ENCODE measurements around the gene ELK4. TPM values are rescaled to one million over a fixed set of nuclear protein-coding genes. Genes with fewer than 3 reads are reported as not detected.

ELK4 gene
- total RNA-seq, 4 donors from 2014 or later, result 18.0 to 33.9 (median 28.4) TPM

DNA sequence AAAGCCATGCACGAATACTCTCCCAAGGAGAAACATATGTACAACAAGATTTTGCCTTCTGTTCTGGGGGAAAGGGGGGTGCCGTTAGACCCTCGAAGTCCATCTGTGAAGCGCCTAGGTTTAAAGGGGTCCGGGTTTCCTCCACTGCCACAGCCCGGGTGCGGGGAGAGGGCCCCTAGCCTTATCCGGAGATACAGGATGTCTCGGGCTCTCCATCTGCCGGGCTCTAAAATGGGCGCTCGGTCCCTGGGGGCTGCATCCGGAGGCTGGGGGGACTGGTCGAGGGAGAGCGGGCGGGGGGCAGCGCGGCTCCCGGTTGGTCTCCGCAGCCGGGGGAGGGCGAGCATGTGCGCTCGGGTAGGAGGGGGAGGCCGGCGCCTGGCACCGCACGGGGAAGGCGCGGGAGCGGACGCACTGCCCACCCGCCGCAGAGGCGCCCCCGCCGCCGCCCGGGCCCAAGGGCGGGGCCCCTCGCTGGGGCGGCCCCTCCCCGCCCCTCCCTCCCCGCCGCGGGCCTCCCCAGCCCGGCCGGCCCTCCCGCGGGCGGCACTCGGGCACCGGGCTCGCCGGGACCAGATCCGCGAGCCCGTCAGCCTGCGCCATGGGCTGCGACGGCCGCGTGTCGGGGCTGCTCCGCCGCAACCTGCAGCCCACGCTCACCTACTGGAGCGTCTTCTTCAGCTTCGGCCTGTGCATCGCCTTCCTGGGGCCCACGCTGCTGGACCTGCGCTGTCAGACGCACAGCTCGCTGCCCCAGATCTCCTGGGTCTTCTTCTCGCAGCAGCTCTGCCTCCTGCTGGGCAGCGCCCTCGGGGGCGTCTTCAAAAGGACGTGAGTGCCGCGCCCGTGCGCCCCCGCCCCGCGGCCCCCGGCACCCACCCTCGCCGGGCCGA lies 63.1 kb downstream of the ELK4 start:
- WGBS, 2 donors, result 10 to 22% methylated on average over 11 to 21 of the region's 90 CpGs
- Histone ChIP-seq H3K9me3 (no peaks in the 10 kb centered on the region), H3K36me3 (no peaks in the 10 kb centered on the region), H3K4me1 (peaks cover 0 to 13% of the 10 kb centered on the region in 2 donors), H3K27me3 (no peaks in the 10 kb centered on the region), H3K4me3 (replicated peaks in 1 of 3) (peak overlapping the region in 1 of 3 donors; percentile 23), H3K27ac (no peak overlapping the region)
- DNase-seq, result peak; percentile 12 to 21
- TF ChIP-seq, protein P1, sequence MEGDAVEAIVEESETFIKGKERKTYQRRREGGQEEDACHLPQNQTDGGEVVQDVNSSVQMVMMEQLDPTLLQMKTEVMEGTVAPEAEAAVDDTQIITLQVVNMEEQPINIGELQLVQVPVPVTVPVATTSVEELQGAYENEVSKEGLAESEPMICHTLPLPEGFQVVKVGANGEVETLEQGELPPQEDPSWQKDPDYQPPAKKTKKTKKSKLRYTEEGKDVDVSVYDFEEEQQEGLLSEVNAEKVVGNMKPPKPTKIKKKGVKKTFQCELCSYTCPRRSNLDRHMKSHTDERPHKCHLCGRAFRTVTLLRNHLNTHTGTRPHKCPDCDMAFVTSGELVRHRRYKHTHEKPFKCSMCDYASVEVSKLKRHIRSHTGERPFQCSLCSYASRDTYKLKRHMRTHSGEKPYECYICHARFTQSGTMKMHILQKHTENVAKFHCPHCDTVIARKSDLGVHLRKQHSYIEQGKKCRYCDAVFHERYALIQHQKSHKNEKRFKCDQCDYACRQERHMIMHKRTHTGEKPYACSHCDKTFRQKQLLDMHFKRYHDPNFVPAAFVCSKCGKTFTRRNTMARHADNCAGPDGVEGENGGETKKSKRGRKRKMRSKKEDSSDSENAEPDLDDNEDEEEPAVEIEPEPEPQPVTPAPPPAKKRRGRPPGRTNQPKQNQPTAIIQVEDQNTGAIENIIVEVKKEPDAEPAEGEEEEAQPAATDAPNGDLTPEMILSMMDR (IDR thresholded peaks at IDR 0.05), result no peak
- TF ChIP-seq POLR2A (IDR thresholded peaks at IDR 0.05), result no peak
- intact Hi-C loops (cut with DNase I), result no loop called here

DNA sequence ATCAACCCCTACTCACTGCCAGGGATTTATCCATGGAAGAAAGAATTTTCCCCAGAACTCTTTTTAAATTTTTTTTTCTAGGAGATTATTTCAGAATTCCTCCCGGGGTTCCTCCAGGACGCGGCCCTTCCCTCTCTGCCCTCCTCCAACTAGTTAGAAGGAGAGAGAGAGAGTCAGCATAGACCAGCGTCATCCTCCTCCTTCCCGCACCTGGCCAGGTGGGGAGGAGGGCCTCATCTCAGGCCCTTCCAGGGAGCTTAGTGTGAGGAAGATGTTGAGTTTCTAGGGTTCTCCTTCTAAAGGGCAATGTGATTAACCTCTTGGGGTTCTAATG lies 63.7 kb downstream of the ELK4 start:
- Histone ChIP-seq H3K27me3 (no peaks in the 10 kb centered on the region), H3K36me3 (no peaks in the 10 kb centered on the region), H3K4me3 (replicated peaks in 1 of 3) (no peak overlapping the region), H3K4me1 (peaks cover 0 to 13% of the 10 kb centered on the region in 2 donors), H3K9me3 (no peaks in the 10 kb centered on the region), H3K27ac (no peak overlapping the region)
- WGBS, 2 donors, result 38 to 52% methylated on average over 5 of the region's 5 CpGs
- intact Hi-C loops (cut with DNase I), result no loop called here
- TF ChIP-seq POLR2A (IDR thresholded peaks at IDR 0.05), result no peak
- TF ChIP-seq, protein P1 (IDR thresholded peaks at IDR 0.05), result no peak
- DNase-seq, result no peak

DNA sequence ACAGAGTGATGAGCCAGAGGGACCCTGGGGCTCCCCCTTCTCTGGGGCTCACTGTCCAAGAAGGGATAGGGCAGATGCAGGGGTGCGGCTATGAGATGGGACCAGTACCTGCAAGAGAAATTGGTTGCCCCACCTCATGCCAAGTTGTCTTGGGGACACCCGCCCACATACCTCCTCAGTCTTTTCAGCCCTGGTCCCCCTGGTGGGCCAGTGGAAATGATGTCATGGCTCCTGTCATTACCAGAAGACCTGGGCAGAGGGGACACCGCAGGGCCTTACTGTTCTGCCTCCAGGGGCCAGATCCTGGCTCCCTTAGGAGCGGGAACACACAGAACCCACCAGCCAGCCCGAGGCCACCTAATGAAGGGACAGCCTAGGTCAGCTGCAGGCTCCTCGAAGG lies 64.1 kb downstream of the ELK4 start:
- DNase-seq, result no peak
- TF ChIP-seq POLR2A (IDR thresholded peaks at IDR 0.05), result no peak
- TF ChIP-seq, protein P1 (IDR thresholded peaks at IDR 0.05), result no peak
- no peak overlapping the region for H3K27ac ChIP-seq
- H3K9me3 ChIP-seq, result no peaks in the 10 kb centered on the region
- H3K4me3 ChIP-seq (replicated peaks in 1 of 3), result no peak overlapping the region
- H3K27me3 ChIP-seq, result no peaks in the 10 kb centered on the region
- no peaks in the 10 kb centered on the region for H3K36me3 ChIP-seq
- H3K4me1 ChIP-seq, result peaks cover 0 to 13% of the 10 kb centered on the region in 2 donors
- intact Hi-C loops (cut with DNase I), result no loop called here
- 85 to 88% methylated on average over 5 to 6 of the region's 6 CpGs for WGBS, 2 donors

DNA sequence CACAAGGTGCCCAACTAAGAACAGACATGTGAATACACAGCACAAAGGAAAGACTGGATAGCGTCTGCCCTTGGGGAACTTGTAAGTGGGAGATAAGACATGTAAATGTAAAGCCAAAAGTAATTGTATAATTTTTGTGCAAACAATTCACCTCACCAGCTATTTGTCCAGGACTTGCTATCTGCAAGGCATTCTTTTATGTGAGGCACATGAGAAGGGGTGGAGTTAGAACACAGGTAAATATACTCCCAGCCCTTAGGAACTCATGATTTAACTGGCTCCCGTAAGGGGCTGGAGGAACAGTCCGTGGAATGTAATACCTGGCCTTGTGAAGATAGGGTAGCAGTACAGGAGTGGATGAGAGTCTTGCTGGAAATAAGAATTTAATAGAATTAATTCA lies 66.0 kb downstream of the ELK4 start:
- DNase-seq, result no peak
- intact Hi-C loops (cut with DNase I), result no loop called here
- Histone ChIP-seq H3K4me3 (replicated peaks in 1 of 3) (no peak overlapping the region), H3K27me3 (no peaks in the 10 kb centered on the region), H3K4me1 (peaks cover 0 to 13% of the 10 kb centered on the region in 2 donors), H3K9me3 (no peaks in the 10 kb centered on the region), H3K36me3 (no peaks in the 10 kb centered on the region), H3K27ac (no peak overlapping the region)
- 79 to 81% methylated on average over 3 of the region's 3 CpGs for WGBS, 2 donors
- no peak for TF ChIP-seq POLR2A (IDR thresholded peaks at IDR 0.05)
- TF ChIP-seq, protein P1 (IDR thresholded peaks at IDR 0.05), result no peak

DNA sequence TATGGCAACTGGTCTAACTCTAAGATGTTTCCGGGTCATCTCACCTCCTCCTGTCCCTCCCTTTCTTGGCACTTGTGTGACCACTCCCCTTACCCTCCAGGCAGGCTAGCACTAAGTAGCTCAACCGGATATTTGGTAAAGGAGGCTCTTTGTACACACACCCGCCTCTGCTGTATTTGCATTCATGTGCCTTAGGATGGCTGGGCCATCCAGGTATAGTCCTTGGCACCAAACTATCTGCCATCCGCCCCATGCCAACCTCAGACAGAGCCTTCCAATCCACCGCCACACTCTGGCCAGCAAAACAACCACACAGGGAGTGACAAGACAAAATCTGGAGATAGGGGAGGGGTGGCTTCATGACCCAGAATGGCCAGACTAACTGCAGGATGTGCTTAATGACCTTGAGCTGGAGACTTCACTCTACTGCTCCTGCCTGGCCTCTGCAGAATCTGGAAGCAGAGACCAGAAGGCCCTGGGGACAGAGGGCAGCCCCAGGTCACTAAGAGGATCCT lies 67.8 kb downstream of the ELK4 start:
- no peaks in the 10 kb centered on the region for H3K36me3 ChIP-seq
- intact Hi-C loops (cut with DNase I), result no loop called here

More for the DNA sequence above, 67.8 kb downstream of the ELK4 start:
- Histone ChIP-seq H3K4me3 (replicated peaks in 1 of 3) (no peak overlapping the region), H3K27ac (no peak overlapping the region), H3K27me3 (no peaks in the 10 kb centered on the region), H3K4me1 (peaks cover 0 to 7% of the 10 kb centered on the region in 2 donors), H3K9me3 (no peaks in the 10 kb centered on the region)
- DNase-seq, result no peak
- 48 to 62% methylated on average over 4 to 5 of the region's 5 CpGs for WGBS, 2 donors
- no peak for TF ChIP-seq POLR2A (IDR thresholded peaks at IDR 0.05)
- TF ChIP-seq, protein P1 (IDR thresholded peaks at IDR 0.05), result no peak

All from thyroid gland (tissue), 4 donors.